ENCODE data around the gene QPCTL. TPM values are rescaled to one million over a fixed set of nuclear protein-coding genes. Genes with fewer than 3 reads are reported as not detected.
A peak's percentile ranks its signal among the peaks of the same experiment; 100 is the strongest.

Gene QPCTL
- total and polyA plus RNA-seq, 9 of the 15 experiments (the other 6 are each of a cell fraction or from before 2014, with no cell fraction given) = 0.99 to 31.3 (median 12.7) TPM

DNA sequence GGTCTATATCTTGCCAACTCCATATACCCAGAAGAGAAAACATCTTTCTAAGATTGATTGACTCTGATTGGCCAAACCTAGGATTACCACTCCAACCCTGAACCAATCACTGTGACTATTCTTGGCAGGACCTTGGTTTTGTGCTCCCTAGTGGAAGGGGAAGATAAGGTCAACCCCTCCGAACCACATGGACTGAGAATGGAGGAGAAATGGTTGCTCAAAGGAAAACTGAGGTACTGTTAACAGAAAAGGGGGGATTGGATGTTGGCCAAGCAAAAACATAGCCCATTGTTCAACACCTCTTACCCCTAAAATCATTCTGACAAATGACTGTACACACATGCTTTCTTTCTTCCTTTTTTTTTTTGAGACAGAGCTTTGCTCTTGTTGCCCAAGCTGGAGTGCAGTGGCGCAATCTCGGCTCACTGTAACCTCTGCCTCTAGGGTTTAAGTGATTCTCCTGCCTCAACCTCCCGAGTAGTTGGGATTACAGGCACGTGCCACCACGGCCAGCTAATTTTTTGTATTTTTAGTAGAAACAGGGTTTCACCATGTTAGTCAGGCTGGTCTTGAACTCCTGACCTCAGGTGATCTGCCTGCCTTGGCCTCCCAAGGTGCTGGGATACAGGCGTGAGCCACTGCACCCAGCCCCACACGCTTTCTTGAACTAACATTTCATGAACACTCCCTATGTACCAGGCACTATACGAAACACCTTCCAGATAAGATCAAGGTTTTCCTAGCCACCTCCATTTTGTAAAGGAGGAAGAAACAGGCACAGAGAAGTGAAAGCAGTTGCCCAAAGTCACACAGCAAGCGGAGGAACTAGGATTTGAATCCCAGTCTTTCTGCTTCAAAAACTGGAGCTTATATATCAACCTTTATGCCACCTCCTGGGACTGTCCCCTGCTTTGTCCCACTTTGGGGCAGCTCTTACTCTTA, 47.3 kb downstream of the QPCTL start:
- intact Hi-C loops (cut with micrococcal nuclease) (no loop called here), in situ Hi-C loops (cut with MboI) (no loop called here)
- Histone ChIP-seq H3K9me3 (replicated peaks; ENCODE audit: control insufficient read depth, insufficient read depth, low read depth, low read length) (no peaks in the 10 kb centered on the region), H3K9me1 (ENCODE audit: control insufficient read depth, insufficient read depth, low read length) (no peaks in the 10 kb centered on the region), H3K9ac (ENCODE audit: insufficient read depth in 1 of 2, low read depth in 2 of 2, low read length in 2 of 2) (peak overlapping the region; percentile 71 to 76; a peak in 3 of 4 replicates), H4K20me1 (replicated peaks; ENCODE audit: control insufficient read depth, insufficient read depth, low read length) (no peaks in the 10 kb centered on the region), H3K4me2 (ENCODE audit: insufficient read depth, low read length) (peak overlapping the region; percentile 79), H3K4me1 (replicated peaks in 1 of 2; ENCODE audit: control insufficient read depth in 2 of 2, insufficient read depth in 2 of 2, low read length in 2 of 2) (peaks cover 14 to 20% of the 10 kb centered on the region in 2 experiments; a peak in 4 of 5 replicates), H3K4me3 (peak overlapping the region; percentile 15; the same call in 1 of the 2 replicates), H2AFZ (ENCODE audit: low read depth, low read length) (peak overlapping the region; percentile 84), H3K79me2 (ENCODE audit: control insufficient read depth, insufficient read depth, low read length) (no peaks in the 10 kb centered on the region), H3K27me3 (ENCODE audit: control insufficient read depth in 2 of 2, insufficient read depth in 2 of 2, low read length in 2 of 2) (no peaks in the 10 kb centered on the region), H3K36me3 (ENCODE audit: control insufficient read depth, insufficient read depth, low read length) (no peaks in the 10 kb centered on the region), H3K27ac (ENCODE audit: extremely low read depth, low read depth, low read length) (peak overlapping the region; percentile 72)
- TSS peak; percentile 96 for BruUV-seq (replicated peaks)
- POLR2A ChIA-PET = interaction anchor here (1.2 to 2.1 kb wide), 2 partner anchors 9 to 23 kb away, joined by 6 to 7 read pairs; partner anchors contain the start of gene FBXO46
- 29% methylated on average over 8 of the region's 10 CpGs for WGBS (ENCODE audit: insufficient coverage, low coverage, missing lambda C conversion rate)
- peak; percentile 95 for FAIRE-seq
- CTCF ChIA-PET (ENCODE audit: low intra/inter-chr PET ratio) = no interaction called here
- DNase-seq (ENCODE audit: extremely low read depth in 1 of 4, low spot score in 3 of 4) = peak; percentile 71 to 94 (median 82)
- peak; percentile 96 for ATAC-seq
- TF ChIP-seq, protein P1, sequence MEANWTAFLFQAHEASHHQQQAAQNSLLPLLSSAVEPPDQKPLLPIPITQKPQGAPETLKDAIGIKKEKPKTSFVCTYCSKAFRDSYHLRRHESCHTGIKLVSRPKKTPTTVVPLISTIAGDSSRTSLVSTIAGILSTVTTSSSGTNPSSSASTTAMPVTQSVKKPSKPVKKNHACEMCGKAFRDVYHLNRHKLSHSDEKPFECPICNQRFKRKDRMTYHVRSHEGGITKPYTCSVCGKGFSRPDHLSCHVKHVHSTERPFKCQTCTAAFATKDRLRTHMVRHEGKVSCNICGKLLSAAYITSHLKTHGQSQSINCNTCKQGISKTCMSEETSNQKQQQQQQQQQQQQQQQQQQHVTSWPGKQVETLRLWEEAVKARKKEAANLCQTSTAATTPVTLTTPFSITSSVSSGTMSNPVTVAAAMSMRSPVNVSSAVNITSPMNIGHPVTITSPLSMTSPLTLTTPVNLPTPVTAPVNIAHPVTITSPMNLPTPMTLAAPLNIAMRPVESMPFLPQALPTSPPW (CRISPR knock-in tag; IDR thresholded peaks at IDR 0.05) = peak; percentile 57
- TF ChIP-seq, protein P2, sequence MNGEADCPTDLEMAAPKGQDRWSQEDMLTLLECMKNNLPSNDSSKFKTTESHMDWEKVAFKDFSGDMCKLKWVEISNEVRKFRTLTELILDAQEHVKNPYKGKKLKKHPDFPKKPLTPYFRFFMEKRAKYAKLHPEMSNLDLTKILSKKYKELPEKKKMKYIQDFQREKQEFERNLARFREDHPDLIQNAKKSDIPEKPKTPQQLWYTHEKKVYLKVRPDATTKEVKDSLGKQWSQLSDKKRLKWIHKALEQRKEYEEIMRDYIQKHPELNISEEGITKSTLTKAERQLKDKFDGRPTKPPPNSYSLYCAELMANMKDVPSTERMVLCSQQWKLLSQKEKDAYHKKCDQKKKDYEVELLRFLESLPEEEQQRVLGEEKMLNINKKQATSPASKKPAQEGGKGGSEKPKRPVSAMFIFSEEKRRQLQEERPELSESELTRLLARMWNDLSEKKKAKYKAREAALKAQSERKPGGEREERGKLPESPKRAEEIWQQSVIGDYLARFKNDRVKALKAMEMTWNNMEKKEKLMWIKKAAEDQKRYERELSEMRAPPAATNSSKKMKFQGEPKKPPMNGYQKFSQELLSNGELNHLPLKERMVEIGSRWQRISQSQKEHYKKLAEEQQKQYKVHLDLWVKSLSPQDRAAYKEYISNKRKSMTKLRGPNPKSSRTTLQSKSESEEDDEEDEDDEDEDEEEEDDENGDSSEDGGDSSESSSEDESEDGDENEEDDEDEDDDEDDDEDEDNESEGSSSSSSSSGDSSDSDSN (IDR thresholded peaks at IDR 0.05; ENCODE audit: borderline replicate concordance in 1 of 2, low read depth in 2 of 2, low read length in 2 of 2) = no peak
- TF ChIP-seq RFX1 (IDR thresholded peaks at IDR 0.05) (no peak), NFIC (IDR thresholded peaks at IDR 0.05) (peak; percentile 30; the same call in 1 of the 2 replicates), NR2C2 (CRISPR knock-in tag; IDR thresholded peaks at IDR 0.05) (no peak), NR2C2 (tag; IDR thresholded peaks at IDR 0.05) (peak; percentile 95), PHF21A (IDR thresholded peaks at IDR 0.05; ENCODE audit: borderline replicate concordance, low read depth) (no peak), NFRKB (IDR thresholded peaks at IDR 0.05; ENCODE audit: low read depth) (peak; percentile 99), HLTF (IDR thresholded peaks at IDR 0.05) (peak; percentile 51; the same call in 1 of the 2 replicates)
- TF ChIP-seq, protein P3, sequence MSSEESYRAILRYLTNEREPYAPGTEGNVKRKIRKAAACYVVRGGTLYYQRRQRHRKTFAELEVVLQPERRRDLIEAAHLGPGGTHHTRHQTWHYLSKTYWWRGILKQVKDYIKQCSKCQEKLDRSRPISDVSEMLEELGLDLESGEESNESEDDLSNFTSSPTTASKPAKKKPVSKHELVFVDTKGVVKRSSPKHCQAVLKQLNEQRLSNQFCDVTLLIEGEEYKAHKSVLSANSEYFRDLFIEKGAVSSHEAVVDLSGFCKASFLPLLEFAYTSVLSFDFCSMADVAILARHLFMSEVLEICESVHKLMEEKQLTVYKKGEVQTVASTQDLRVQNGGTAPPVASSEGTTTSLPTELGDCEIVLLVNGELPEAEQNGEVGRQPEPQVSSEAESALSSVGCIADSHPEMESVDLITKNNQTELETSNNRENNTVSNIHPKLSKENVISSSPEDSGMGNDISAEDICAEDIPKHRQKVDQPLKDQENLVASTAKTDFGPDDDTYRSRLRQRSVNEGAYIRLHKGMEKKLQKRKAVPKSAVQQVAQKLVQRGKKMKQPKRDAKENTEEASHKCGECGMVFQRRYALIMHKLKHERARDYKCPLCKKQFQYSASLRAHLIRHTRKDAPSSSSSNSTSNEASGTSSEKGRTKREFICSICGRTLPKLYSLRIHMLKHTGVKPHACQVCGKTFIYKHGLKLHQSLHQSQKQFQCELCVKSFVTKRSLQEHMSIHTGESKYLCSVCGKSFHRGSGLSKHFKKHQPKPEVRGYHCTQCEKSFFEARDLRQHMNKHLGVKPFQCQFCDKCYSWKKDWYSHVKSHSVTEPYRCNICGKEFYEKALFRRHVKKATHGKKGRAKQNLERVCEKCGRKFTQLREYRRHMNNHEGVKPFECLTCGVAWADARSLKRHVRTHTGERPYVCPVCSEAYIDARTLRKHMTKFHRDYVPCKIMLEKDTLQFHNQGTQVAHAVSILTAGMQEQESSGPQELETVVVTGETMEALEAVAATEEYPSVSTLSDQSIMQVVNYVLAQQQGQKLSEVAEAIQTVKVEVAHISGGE (CRISPR knock-in tag; IDR thresholded peaks at IDR 0.05) = peak in 1 of 3 experiments; percentile 64; a peak in 2 of 6 replicates
- TF ChIP-seq, protein P4, sequence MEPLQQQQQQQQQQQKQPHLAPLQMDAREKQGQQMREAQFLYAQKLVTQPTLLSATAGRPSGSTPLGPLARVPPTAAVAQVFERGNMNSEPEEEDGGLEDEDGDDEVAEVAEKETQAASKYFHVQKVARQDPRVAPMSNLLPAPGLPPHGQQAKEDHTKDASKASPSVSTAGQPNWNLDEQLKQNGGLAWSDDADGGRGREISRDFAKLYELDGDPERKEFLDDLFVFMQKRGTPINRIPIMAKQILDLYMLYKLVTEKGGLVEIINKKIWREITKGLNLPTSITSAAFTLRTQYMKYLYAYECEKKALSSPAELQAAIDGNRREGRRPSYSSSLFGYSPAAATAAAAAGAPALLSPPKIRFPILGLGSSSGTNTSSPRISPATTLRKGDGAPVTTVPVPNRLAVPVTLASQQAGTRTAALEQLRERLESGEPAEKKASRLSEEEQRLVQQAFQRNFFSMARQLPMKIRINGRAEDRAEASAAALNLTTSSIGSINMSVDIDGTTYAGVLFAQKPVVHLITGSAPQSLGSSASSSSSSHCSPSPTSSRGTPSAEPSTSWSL (CRISPR knock-in tag; IDR thresholded peaks at IDR 0.05; ENCODE audit: borderline replicate concordance) = no peak

All from K562 (cell line).